Measurements from ENCODE around the gene NCKAP5.

Gene NCKAP5

DNA sequence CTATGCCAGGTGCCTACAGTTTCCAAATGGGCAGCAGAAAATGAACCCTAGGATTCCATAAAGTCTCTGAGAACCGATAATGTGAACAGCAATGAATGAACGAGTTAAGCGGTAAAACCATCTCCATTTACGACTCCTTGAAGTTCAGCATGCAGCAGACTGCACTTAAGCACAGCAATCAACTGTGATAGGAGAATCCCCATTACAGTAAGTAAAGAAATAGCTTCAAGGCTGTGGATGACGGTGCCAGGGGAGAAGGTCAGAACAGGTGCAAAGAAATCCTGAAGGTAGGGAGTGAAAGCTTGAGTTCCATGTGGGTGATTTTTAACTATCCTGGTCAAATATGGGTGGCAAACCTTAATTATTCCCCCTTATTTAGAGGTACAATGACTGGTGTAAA, 444.4 kb downstream of the NCKAP5 start:
- DNase-seq (ENCODE audit: extremely low read depth in 1 of 2, low read depth in 1 of 2) = no peak

DNA sequence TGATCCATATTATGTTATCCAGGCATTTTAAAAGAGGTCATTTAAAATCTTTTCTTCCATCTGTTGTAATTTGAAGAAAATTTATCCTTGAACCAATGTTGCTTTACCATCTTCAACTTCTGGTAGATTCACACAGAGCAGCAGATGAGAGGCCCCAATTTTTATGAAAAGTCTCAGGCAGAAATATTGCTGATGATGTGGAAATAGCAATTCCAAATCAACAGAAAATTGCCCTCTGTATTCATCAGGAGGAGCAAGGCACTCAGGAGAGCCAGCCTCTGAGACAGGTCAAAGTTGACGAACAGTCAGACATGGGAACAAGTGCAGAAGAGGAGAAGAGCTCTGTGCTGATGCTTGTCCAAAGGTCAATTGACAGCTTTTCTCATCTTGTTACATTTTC, 444.9 kb downstream of the NCKAP5 start:
- DNase-seq (ENCODE audit: extremely low read depth in 1 of 2, low read depth in 1 of 2) = no peak

DNA sequence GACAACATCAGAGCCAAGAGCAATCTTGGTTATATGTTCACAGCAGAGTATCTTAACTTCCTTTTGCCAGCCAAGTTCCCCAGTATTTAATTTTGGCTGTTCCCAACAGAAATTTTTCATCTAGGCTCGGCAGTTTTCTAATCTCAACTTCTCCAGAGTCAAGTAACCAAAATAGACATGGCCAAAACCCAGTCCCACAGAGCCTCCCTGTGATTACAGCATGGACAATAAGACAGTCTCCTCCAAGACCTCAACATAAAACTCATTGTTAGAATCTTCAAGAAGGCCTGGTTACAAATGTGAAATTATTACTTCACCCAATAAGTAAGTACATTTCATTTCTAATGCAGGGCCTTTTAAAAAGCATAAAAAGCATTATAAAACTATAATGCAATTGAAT, 445.7 kb downstream of the NCKAP5 start:
- no peak for DNase-seq (ENCODE audit: extremely low read depth in 1 of 2, low read depth in 1 of 2)

DNA sequence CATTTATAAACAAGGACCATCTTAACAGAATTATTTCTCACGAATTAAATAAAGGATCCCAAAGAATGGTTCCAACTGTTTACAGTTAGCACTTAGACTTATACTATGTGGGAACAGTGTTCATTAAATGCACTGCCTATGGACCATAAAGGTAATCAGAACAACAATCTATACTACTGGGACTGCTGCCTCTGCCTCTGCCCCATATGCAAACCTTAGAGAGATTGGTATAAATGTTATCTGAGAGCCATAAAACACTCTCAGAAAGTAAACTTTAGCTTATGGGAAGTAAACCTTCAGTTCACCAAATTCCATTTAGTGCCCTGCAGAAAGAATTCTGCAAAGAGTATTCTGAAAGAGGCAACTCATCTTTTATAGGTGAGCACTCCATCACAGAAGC, 448.0 kb downstream of the NCKAP5 start:
- no peak for DNase-seq (ENCODE audit: extremely low read depth in 1 of 2, low read depth in 1 of 2)

DNA sequence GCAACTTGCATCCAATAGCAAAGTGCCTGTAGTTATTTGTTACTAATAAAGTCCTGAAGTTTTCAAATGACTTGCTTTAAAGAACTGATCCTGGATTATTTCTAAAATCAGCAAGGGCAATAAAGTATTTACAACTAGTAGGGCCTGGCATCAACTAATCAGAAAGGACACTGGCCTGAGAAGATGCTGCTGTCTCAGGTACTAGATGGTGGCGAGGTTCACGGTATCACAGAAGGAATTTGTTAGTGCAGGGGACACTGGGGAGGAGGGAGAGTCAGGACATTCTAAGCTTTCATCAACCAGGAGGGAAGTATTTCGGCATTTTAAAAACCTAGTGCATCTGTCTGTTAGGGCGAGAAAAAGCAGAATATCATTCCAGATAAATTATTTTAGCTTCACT, 458.1 kb downstream of the NCKAP5 start:
- DNase-seq (ENCODE audit: extremely low read depth in 1 of 2, low read depth in 1 of 2) = no peak

DNA sequence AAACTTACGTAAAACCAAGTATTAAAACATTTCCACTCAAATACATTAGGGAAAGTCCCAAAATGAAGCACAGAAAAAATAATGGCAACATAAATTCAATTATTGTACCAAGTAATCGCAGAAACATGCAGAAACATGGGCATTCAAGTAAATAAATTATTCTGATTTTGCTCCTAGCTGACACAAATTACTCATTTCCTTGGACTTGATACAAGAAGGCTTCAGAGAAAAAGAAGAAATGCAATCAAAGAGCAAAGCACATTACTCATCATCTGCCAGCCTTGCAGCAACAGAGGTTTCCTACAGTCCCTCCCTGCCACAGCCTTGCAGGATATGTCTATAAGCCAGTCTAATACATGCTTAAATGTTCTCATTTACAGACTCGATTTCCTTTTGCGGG, 458.5 kb downstream of the NCKAP5 start:
- DNase-seq (ENCODE audit: extremely low read depth in 1 of 2, low read depth in 1 of 2) = no peak

DNA sequence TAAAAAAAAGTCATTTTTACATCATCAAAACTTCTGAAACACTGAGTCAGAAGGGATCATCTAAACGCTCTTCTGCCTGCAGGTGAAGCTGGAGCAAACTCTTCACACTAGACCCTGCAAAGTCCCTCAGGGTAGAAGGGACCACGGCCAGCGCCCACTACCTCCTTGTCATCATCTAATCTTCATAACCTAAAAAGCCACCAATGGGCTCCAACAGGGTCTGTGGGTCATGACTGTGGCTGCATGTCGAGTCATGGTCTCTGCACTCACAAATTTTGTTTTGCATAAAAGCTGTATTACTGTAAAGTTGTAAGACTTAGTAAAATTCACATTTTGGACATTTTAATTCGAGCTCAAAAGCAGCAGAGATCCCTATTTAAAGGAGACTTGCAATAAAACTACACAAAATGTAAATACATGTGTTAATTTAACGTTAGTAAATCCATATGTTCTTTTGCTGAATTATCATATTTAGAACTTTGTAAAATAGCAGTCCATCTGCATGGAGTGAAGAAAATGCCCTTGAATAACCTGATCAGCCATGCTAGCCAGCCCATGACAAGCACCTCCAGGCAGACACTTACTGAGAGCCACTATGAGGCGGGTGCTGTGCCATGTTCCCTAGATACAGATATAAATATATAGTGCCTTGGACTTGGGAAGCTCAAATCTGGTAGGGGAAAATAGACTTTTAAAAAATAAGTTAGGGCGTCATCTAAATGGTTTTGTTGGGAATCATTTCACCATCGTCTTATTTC, 461.0 kb downstream of the NCKAP5 start:
- DNase-seq (ENCODE audit: extremely low read depth in 1 of 2, low read depth in 1 of 2) = no peak

DNA sequence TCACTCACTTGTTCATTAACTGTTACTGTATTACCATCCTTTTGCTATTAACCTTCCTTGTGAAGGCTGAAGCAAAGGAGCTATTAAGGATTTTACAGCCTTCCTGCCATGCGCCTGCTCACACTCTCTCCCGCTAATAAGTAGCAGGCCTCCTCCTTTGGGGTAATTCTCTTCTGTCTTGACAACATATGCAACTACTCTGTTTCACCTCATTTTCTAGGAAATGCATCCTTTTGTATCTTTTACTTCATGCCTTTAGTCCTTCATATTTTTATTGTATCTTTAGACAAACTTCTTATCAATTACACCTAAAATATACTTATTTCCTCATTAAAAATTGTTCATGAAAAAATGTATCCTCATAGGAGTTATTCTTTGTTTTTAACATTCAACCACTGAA, 463.4 kb downstream of the NCKAP5 start:
- no peak for DNase-seq (ENCODE audit: extremely low read depth in 1 of 2, low read depth in 1 of 2)

DNA sequence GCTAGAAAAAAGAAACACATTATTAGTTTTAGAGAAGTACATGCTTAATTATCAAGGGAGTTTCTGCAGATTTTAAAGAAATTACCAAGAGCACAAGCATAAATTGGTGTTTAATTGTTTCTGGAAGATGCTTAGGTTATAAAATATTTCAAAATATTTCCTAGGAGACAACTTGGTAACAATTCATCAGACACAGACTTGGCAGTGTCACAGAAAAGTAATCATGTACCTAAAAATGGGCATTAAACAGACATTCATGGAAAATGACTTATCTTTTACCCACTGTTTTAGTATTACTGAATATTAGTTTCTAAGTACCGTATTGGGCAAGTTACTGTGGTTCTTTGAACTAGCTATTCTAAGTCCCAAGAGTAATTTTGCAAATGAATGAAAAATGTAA, 469.5 kb downstream of the NCKAP5 start:
- DNase-seq (ENCODE audit: extremely low read depth in 1 of 2, low read depth in 1 of 2) = no peak

DNA sequence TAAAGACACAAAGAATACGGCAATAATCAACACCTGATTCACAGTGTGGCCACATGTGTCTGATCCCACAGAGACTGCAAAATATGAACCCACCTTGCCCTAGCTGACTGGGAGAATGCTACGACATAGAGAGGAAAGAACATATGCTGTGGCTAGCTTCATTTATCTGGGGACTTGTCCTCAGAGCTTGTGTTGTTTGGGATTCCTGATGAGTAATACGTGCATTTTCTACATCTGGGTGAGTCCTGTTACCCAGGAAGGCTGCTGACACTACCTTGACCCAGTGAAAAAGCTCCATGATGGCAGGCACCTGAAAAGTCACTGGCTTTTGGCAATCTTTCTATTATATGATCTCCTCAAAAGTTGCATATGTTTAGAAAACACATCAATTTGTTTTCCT, 470.6 kb downstream of the NCKAP5 start:
- DNase-seq (ENCODE audit: extremely low read depth in 1 of 2, low read depth in 1 of 2) = no peak

DNA sequence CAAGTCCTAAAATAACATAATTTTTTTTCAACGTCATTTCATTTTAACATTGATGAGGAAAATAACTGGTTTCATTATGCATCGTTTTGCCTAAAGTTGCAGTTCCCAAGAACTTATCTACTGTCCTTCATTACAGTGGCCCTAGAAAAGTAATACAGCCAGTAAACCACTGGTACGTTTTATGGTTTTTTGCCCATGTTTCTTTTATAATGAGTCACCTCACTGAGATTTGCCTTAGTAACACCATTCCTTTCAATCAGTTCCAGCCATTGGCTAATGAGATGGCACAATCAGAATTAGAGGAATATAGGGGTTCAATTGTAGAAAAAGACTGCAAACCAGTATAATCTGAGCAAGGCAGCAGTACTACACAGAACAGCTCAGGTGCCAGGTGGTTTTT, 475.7 kb downstream of the NCKAP5 start:
- DNase-seq (ENCODE audit: extremely low read depth in 1 of 2, low read depth in 1 of 2) = no peak

DNA sequence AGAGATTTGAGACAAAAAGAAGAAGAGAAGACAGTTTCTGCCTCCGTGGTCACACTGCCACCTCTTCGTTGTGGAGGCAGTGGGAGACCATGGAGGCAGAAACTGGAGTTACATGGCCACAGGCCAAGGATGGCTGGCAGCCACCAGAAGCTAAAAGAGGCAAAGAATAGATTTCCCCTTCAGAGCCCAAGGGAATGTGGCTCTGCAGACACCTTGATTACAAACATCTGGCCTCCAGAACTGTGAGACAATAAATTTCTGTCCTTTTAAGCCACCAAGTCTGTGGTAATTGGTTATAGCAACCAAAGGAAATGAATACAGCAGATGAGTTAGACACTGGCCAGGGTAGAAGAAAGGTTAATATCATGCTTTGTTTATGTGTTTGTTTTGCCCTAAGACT, 477.9 kb downstream of the NCKAP5 start:
- no peak for DNase-seq (ENCODE audit: extremely low read depth in 1 of 2, low read depth in 1 of 2)

DNA sequence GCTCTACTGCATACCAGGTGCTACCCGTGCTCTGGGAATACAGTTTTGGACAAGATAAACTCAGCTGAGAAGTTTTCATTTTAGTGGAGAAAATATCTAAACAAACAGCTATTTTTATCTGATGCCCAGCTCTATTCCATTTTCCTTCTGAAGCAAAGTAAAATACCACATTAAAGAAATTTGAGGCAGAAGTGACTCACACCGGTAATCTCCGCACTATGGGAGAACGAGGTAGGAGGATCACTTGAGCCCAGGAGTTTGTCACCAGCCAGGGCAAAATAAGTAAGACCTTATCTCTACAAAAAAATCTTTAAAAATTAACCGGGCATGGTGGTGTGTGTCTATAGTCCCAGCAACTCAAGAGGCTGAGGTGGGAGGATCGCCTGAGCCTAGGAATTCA, 482.1 kb downstream of the NCKAP5 start:
- DNase-seq (ENCODE audit: extremely low read depth in 1 of 2, low read depth in 1 of 2) = no peak

DNA sequence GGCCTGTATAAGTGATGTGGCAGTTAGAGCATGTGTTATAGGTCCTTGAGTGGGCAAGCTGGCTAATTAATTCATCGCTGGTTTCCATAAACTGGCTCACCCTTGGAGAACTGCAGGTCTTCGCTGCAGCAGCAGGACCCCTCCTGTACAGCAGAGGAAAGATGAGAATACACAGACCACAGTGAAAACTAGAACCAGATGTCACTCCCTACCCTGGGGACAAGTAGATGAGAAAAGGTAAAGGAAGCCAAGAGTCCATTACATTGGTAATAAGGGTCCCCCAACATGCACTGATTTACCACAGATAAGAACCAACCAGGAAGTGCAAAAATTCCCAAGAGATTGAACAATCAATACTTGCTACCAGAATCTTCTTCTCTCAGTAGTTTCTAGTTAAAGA, 482.6 kb downstream of the NCKAP5 start:
- DNase-seq (ENCODE audit: extremely low read depth in 1 of 2, low read depth in 1 of 2) = no peak

DNA sequence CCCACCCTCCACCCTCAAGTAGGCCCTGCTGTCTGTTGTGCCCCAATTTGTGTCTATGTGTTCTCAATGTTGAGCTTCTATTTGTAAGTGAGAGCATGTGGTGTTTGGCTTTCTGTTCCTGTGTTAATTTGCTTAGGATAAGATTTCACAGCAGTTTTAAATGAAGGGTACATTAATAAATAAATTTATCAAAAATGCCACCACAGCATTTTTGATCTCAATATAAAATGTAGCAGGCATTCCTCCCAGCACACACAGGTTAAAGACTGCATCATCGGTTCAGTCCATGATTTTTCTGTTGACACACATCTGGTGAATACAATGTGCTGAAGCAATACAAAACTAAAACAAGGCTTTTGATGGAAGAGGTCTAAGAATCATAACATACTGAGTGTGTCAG, 486.2 kb downstream of the NCKAP5 start:
- DNase-seq (ENCODE audit: extremely low read depth in 1 of 2, low read depth in 1 of 2) = no peak

DNA sequence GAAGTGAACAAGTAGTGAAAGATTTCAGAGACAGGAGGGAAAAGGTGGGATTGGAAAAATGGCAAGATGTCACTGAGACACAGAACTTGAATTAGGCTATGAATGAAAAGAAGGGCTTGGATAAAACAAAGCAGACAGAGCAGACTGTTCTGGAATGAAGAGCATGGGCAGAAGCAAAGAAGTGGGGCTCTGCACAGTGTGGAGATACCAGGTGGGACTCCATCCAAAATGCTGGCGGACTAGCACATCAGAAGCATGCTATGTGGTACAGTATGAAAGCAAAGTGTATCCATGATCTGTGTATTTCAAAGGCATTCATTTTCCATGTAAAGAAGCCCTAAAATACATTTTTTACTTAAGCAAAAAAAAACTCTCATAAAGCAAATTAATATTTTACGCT, 487.4 kb downstream of the NCKAP5 start:
- DNase-seq (ENCODE audit: extremely low read depth in 1 of 2, low read depth in 1 of 2) = no peak

DNA sequence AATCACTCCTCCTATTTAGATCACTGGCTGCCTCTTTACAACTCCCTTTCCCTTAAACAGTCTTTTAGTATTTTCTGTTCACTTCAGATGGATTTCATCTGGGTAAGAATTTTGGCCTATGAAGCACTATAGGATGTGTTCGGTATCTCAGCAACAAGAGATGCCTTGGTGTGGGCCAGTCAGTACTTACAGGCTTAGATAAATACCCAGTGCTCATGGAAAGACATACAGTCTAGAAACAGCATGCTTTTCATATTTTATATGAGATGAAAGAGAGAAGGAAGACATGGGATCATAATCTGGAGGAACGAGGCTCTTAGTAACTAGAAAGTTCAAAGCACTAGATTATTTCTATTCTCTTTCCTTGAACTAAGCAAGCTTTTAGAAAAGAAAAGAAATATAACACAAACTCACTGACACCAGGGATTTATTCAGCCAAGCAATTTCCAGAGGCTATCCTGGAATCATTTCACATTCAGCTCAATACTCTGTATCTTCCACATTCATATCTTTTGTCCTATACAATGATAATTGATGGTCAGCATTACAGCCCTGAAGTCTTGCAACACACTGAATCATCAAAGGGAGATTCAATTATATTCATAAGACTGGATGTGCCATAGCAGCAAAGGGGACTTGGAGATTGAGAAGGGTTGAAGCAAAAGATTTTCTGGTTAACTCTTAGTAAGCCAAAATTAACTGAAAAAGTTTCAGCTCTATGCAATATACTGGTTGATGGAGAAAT, 489.4 kb downstream of the NCKAP5 start:
- no peak for DNase-seq (ENCODE audit: extremely low read depth in 1 of 2, low read depth in 1 of 2)

DNA sequence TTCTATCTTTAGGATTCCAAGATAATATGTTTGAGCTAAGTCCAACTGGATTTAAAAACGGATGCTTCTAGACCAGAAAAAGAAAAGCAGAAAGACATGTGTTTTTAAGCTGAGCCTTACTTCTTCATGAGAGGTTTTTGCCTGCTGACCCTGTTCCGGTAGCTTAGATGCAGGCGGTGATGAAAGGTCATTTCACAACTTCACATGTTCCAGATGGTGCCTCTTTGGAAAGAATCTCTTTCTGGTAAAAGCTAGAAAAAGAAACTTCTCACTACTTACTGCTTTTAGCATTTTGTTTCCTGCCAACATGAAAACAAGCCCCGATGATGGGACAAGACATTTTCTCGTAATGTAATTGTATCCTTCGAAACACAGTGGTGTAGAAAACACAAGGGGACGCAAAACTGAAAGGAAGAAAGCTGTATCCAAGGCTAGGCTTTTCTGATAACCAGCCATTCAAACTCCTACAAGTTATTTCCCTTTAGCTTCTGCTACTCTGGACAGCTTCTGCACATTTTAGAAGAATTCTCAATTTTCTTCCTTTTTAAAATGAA, 490.9 kb downstream of the NCKAP5 start:
- no peak for DNase-seq (ENCODE audit: extremely low read depth in 1 of 2, low read depth in 1 of 2)

DNA sequence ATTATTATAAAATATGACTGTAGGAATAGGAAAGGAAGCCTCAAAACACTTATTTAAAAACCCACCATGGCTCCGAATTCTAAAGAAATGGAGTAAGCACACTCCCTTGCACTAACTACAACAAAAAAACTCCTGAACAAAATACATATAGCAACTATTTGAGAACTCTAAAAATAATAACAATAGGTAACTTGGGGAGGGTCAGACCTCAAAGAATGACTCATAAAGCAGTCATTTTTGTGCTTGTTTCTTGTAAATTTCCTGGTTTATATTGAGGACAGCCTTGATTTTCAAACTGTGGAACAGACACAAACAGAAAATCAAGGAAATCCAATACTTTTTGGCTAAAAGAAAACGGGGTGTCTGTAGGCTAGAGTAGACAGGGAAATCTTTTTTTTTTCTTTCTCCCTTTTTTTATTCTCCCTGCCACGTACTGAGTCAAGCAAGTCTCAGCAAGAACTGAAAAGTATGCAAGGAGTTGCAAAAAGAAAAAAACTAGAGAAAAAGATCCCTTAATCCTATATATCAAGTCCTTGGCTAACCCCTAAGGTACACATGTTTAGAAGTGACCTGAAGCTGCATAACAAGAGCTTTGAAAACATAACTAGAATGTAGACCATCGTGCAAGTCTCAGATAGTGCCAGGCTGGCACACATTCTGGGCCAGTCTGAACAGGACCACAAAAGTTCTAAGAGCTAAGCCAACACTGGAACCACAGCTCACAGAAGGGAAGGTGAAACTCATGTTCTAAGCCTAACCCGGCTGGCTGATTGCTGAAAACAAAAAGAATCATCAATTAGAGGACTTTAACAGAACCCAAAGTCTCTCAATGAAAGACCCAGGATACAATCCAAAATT, 495.2 kb downstream of the NCKAP5 start:
- DNase-seq (ENCODE audit: extremely low read depth in 1 of 2, low read depth in 1 of 2) = no peak

DNA sequence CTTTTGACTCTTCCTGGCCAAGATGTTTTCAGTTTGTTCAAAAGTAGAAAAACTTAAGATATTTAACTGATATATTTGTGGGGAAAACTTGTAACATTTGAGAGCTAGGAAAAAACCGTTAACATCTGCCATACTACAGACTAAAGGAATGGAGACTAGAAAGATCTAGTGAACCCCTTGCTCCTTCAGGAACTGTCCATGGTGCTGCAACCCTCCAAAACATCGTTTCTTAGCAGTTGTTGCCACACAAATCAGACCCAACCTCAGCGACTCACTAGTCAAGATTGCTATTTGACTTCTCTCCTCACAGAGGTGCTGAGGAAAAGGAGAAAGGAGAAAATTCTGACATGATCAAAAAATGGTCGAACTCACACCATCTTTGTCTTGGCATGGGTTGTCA, 504.5 kb downstream of the NCKAP5 start:
- DNase-seq (ENCODE audit: extremely low read depth in 1 of 2, low read depth in 1 of 2) = no peak

DNA sequence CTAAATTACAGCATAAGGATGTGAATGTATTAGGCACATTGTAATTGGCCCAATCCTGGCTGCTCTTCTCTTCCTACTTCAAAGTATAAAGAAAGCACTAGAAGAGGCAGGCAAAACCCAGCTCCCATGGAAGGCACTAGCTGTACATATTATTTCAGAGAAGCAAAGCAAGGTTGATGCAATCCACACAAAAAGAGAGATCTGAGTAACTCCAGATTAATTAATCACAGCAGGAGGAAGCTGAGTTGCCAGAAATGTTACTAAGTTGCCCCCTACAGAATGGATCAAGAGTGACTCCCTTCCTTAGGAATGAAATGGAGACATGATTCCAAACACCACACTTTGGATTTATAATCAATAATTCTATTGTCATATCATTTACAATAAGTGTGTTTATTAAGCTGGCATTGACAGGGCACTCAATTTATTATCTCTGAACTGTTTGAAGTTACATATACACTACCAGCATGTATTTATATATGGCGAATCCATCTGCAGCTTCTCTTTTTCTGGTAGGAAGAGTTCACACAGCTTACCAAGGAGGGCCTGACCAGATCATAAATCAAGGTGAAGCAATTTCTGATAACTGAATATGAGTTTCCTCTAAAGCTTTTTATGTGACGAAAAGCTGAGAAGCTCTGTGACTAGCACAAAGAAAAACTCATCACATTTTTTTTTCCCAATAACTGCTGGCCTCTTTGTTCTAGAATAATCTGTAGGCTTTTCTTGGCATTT, 505.2 kb downstream of the NCKAP5 start:
- no peak for DNase-seq (ENCODE audit: extremely low read depth in 1 of 2, low read depth in 1 of 2)
